HG02970 (cell line): ENCODE data around the gene SRGN.

Experiments used
- ATAC-seq: cut with Tn5 transposase; IDR thresholded peaks from one replicate; pipeline ENCODE4 v1.9.1; 2021; ENCODE audit warnings: mild to moderate bottlenecking, moderate library complexity, moderate number of reproducible peaks; ENCODE audit not compliant: unreplicated experiment, low FRiP score

SRGN gene

GRCh38 chr10:69060127-69060798, 27.6 kb upstream of the SRGN start:
- ATAC-seq: no peak

GRCh38 chr10:69061305-69062161, 26.4 kb upstream of the SRGN start:
- no peak for ATAC-seq

- no peak for ATAC-seq
These were observed 25.0 kb upstream of the SRGN start for GRCh38 chr10:69062901-69063300.

GRCh38 chr10:69064762-69065328, 23.1 kb upstream of the SRGN start:
- ATAC-seq: no peak

- ATAC-seq: peak; percentile 46
These were observed 22.2 kb upstream of the SRGN start for GRCh38 chr10:69065406-69066361.

GRCh38 chr10:69067189-69067588, 20.7 kb upstream of the SRGN start:
- ATAC-seq: no peak

GRCh38 chr10:69068549-69068948, 19.4 kb upstream of the SRGN start:
- ATAC-seq: no peak

- no peak for ATAC-seq
These were observed 18.5 kb upstream of the SRGN start for GRCh38 chr10:69069090-69070042.

GRCh38 chr10:69070951-69071350, 17.0 kb upstream of the SRGN start:
- no peak for ATAC-seq

- ATAC-seq: no peak
These were observed 16.3 kb upstream of the SRGN start for GRCh38 chr10:69071610-69072009.

- no peak for ATAC-seq
These were observed 14.9 kb upstream of the SRGN start for GRCh38 chr10:69073026-69073425.

- no peak for ATAC-seq
These were observed 14.1 kb upstream of the SRGN start for GRCh38 chr10:69073736-69074364.

GRCh38 chr10:69074532-69074931, 13.4 kb upstream of the SRGN start:
- ATAC-seq: no peak

- ATAC-seq: no peak
These were observed 12.5 kb upstream of the SRGN start for GRCh38 chr10:69075431-69075830.

GRCh38 chr10:69078311-69078710, 9.6 kb upstream of the SRGN start:
- ATAC-seq: no peak

- ATAC-seq: no peak
These were observed 7.7 kb upstream of the SRGN start for GRCh38 chr10:69080226-69080625.

GRCh38 chr10:69086001-69086509, 1.8 kb upstream of the SRGN start:
- ATAC-seq: no peak

- no peak for ATAC-seq
These were observed 517 bp downstream of the SRGN start for GRCh38 chr10:69088471-69088769.
